ENCODE measurements around the gene P3H2. TPM values are rescaled to one million over a fixed set of nuclear protein-coding genes. Genes with fewer than 3 reads are reported as not detected.

Gene P3H2
- total and polyA plus RNA-seq, 11 donors, result 0.55 to 24.8 (median 3.8) TPM

GRCh38 chr3:190116551-190117067 lies 4.1 kb downstream of the P3H2 start:
- TF ChIP-seq POLR2A (IDR thresholded peaks at IDR 0.05), result no peak
- no peak for TF ChIP-seq CTCF (IDR thresholded peaks at IDR 0.05)
- Histone ChIP-seq H3K9me3 (no peaks in the 10 kb centered on the region), H3K27me3 (peaks cover 0 to 21% (median 0%) of the 10 kb centered on the region in 9 donors), H3K27ac (no peak overlapping the region), H3K36me3 (no peaks in the 10 kb centered on the region), H3K4me1 (peaks cover 0 to 19% (median 6%) of the 10 kb centered on the region in 12 donors), H3K4me3 (no peak overlapping the region)
- ATAC-seq (no peak), DNase-seq (no peak)
- intact Hi-C loops (cut with DNase I), result loop anchor here in 2 of 10 donors (10.0 kb wide), 2 partner anchors 62 to 142 kb away; no protein-coding TSS in a partner anchor
- WGBS, 4 donors, result 83 to 88% (median 85%) methylated on average over 3 of the region's 3 CpGs

DNA sequence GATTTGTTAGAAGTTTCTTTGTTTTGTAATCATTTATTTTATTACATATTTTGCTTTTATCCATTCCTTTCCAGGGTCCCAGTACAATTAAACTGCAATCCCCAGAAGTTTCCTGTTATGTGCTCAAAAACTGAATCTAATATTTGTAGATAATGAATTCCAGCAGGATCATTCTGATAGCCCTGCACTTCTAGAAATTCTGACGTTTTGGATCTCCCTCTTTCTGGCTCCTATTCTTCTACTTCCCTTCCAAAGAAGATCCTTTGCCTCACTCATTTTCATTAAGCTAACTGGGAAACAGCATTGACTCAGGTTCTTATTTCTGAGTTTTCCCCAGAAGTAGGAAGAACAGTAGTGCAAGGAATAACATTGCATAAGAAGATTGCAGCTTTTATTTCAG lies 9.9 kb downstream of the P3H2 start:
- intact Hi-C loops (cut with DNase I), result loop anchor here in 2 of 10 donors (10.0 kb wide), 2 partner anchors 56 to 136 kb away; no protein-coding TSS in a partner anchor
- DNase-seq (no peak), ATAC-seq (no peak)
- no peak overlapping the region for H3K4me3 ChIP-seq
- H3K27ac ChIP-seq, result no peak overlapping the region
- no peak for TF ChIP-seq POLR2A (IDR thresholded peaks at IDR 0.05)
- no peak for TF ChIP-seq CTCF (IDR thresholded peaks at IDR 0.05)
- 18 to 28% (median 25%) methylated on average over 1 of the region's 1 CpG for WGBS, 4 donors
- H3K9me3 ChIP-seq, result no peaks in the 10 kb centered on the region
- H3K36me3 ChIP-seq, result no peaks in the 10 kb centered on the region
- H3K4me1 ChIP-seq, result peaks cover 0 to 8% (median 0%) of the 10 kb centered on the region in 12 donors
- peaks cover 0 to 2% (median 0%) of the 10 kb centered on the region in 9 donors for H3K27me3 ChIP-seq

DNA sequence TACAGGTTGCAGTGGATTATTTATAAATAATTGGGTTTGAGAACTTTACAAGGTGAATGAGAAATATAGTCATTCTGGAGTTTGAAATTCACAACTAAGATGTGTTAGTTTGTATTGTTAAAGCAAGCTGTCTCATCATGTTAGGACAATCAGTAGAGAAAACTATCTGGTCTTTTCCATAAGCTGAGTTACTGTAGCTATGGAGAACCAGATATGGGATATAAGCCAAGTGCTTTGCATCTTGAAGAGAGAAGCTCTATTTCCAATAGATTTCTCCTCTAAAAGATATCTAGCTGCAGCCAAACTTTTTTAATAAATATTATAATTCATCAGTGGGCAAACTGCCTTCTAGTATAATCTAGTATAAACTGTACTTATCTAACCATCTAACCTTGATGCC lies 11.3 kb downstream of the P3H2 start:
- no peaks in the 10 kb centered on the region for H3K9me3 ChIP-seq
- no peak overlapping the region for H3K4me3 ChIP-seq
- intact Hi-C loops (cut with DNase I), result no loop called here
- TF ChIP-seq CTCF (IDR thresholded peaks at IDR 0.05) (no peak), POLR2A (IDR thresholded peaks at IDR 0.05) (no peak)
- peaks cover 0 to 2% (median 0%) of the 10 kb centered on the region in 9 donors for H3K27me3 ChIP-seq
- H3K27ac ChIP-seq, result peak overlapping the region in 1 of 12 donors; percentile 43
- no peak for ATAC-seq
- DNase-seq, result no peak
- no peaks in the 10 kb centered on the region for H3K36me3 ChIP-seq
- peaks cover 0 to 8% (median 0%) of the 10 kb centered on the region in 12 donors for H3K4me1 ChIP-seq

GRCh38 chr3:190108804-190109203 lies 11.9 kb downstream of the P3H2 start:
- peaks cover 0 to 8% (median 0%) of the 10 kb centered on the region in 12 donors for H3K4me1 ChIP-seq
- H3K27me3 ChIP-seq, result peaks cover 0 to 2% (median 0%) of the 10 kb centered on the region in 9 donors
- H3K9me3 ChIP-seq, result no peaks in the 10 kb centered on the region
- WGBS, 4 donors, result 38 to 48% (median 39%) methylated on average over 6 of the region's 6 CpGs
- no peak overlapping the region for H3K4me3 ChIP-seq
- H3K36me3 ChIP-seq, result no peaks in the 10 kb centered on the region
- TF ChIP-seq POLR2A (IDR thresholded peaks at IDR 0.05), result no peak
- no peak for TF ChIP-seq CTCF (IDR thresholded peaks at IDR 0.05)
- DNase-seq (no peak), ATAC-seq (no peak)
- intact Hi-C loops (cut with DNase I), result no loop called here
- peak overlapping the region in 2 of 12 donors; percentile 31 to 43 for H3K27ac ChIP-seq
